NCI-H2227 (cell line): ENCODE data around the gene TTLL11.

Experiments used
- DNase-seq: peaks from one replicate; lab custom pipeline; 2025; ENCODE audit not compliant: unreplicated experiment; lab: John Stamatoyannopoulos, UW

The TTLL11 gene

GRCh38 chr9:121780177-121781040, 312.7 kb downstream of the TTLL11 start:
- DNase-seq: no peak

- no peak for DNase-seq
Observed at GRCh38 chr9:121779381-121780117, 313.6 kb downstream of the TTLL11 start.

GRCh38 chr9:121778252-121779225, 314.6 kb downstream of the TTLL11 start:
- no peak for DNase-seq

- no peak for DNase-seq
Observed at GRCh38 chr9:121776739-121777637, 316.1 kb downstream of the TTLL11 start.

GRCh38 chr9:121776001-121776738, 316.9 kb downstream of the TTLL11 start:
- no peak for DNase-seq

GRCh38 chr9:121774715-121775613, 318.1 kb downstream of the TTLL11 start:
- no peak for DNase-seq

DNA sequence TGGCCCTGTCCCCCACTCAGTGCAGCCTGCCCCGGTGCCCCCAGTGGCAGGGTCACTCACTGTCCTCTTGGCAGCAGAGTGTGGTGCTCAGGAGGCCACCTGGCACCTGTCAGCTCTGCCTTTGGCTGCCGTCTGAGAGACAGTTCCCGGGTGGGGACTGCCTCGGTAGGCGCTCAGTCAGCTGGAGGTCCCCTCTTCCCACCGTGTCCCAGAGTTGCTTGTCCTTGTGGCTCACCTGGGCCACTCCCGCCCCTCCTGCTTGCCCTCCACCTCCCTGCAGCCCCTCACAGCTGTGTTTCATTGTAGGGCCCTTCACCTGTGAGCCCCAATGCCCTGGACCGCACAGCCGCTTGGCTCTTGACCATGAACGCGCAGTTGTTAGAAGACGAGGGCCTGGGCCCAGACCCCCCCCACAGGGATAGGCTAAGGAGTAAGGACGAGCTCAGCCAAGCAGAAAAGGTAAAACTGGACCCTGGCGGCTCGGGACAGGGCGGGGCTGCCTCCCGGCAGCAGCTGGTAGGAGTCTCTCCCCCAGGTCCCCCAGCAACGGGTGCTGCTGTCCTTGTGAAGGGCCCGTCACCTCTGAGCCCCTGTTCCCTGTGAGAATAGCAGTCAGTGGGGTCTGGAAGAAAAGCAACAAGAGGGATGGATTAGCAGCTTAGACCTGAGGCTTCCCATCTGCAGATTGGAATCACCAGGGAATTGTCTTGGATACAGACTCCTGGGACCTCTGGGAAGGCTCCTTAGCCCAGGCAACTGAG, 319.0 kb downstream of the TTLL11 start:
- no peak for DNase-seq

GRCh38 chr9:121773286-121773953, 319.7 kb downstream of the TTLL11 start:
- no peak for DNase-seq

DNA sequence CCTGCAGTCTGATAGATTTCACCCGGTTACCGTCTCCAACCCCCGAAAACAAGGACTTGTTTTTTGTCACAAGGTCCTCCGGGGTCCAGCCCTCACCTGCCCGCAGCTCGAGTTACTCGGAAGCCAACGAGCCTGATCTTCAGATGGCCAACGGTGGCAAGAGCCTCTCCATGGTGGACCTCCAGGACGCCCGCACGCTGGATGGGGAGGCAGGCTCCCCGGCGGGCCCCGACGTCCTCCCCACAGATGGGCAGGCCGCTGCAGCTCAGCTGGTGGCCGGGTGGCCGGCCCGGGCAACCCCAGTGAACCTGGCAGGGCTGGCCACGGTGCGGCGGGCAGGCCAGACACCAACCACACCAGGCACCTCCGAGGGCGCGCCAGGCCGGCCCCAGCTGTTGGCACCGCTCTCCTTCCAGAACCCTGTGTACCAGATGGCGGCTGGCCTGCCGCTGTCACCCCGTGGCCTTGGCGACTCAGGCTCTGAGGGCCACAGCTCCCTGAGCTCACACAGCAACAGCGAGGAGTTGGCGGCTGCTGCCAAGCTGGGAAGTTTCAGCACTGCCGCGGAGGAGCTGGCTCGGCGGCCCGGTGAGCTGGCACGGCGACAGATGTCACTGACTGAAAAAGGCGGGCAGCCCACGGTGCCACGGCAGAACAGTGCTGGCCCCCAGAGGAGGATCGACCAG, 320.4 kb downstream of the TTLL11 start:
- no peak for DNase-seq
